ENCODE data around the gene EFEMP1. TPM values are rescaled to one million over a fixed set of nuclear protein-coding genes. Genes with fewer than 3 reads are reported as not detected.

The EFEMP1 gene
- total and polyA plus RNA-seq, 4 donors = 0.65 to 11.5 (median 6.5) TPM

GRCh38 chr2:55906993-55907392, 16.6 kb downstream of the EFEMP1 start:
- no peaks in the 10 kb centered on the region for H3K36me3 ChIP-seq (ENCODE audit: control insufficient read depth in 4 of 4, insufficient read depth in 3 of 4, low read depth in 1 of 4, low read length in 3 of 4)
- TF ChIP-seq TAF1 (conservative IDR thresholded peaks at IDR 0.05) (no peak), NR2F2 (IDR thresholded peaks at IDR 0.05) (no peak), RAD21 (IDR thresholded peaks at IDR 0.05) (no peak), FOXA1 (IDR thresholded peaks at IDR 0.05) (no peak), JUND (IDR thresholded peaks at IDR 0.05) (no peak), HNF4G (IDR thresholded peaks at IDR 0.05) (no peak), SP1 (IDR thresholded peaks at IDR 0.05) (no peak), EGR1 (IDR thresholded peaks at IDR 0.05; ENCODE audit: low read depth in 2 of 2) (no peak), RXRA (IDR thresholded peaks at IDR 0.05) (no peak), ZBTB33 (IDR thresholded peaks at IDR 0.05) (no peak), GABPA (IDR thresholded peaks at IDR 0.05 in 1 of 2, conservative IDR thresholded peaks at IDR 0.05 in 1 of 2) (no peak), FOXA2 (IDR thresholded peaks at IDR 0.05) (no peak)
- TF ChIP-seq, protein P1, sequence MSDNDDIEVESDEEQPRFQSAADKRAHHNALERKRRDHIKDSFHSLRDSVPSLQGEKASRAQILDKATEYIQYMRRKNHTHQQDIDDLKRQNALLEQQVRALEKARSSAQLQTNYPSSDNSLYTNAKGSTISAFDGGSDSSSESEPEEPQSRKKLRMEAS (IDR thresholded peaks at IDR 0.05) = no peak
- TF ChIP-seq, protein P2, sequence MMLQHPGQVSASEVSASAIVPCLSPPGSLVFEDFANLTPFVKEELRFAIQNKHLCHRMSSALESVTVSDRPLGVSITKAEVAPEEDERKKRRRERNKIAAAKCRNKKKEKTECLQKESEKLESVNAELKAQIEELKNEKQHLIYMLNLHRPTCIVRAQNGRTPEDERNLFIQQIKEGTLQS (IDR thresholded peaks at IDR 0.05) = no peak
- TF ChIP-seq, protein P3, sequence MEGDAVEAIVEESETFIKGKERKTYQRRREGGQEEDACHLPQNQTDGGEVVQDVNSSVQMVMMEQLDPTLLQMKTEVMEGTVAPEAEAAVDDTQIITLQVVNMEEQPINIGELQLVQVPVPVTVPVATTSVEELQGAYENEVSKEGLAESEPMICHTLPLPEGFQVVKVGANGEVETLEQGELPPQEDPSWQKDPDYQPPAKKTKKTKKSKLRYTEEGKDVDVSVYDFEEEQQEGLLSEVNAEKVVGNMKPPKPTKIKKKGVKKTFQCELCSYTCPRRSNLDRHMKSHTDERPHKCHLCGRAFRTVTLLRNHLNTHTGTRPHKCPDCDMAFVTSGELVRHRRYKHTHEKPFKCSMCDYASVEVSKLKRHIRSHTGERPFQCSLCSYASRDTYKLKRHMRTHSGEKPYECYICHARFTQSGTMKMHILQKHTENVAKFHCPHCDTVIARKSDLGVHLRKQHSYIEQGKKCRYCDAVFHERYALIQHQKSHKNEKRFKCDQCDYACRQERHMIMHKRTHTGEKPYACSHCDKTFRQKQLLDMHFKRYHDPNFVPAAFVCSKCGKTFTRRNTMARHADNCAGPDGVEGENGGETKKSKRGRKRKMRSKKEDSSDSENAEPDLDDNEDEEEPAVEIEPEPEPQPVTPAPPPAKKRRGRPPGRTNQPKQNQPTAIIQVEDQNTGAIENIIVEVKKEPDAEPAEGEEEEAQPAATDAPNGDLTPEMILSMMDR (IDR thresholded peaks at IDR 0.05; ENCODE audit: low read depth, low read length, missing input control) = no peak
- TF ChIP-seq, protein P4, sequence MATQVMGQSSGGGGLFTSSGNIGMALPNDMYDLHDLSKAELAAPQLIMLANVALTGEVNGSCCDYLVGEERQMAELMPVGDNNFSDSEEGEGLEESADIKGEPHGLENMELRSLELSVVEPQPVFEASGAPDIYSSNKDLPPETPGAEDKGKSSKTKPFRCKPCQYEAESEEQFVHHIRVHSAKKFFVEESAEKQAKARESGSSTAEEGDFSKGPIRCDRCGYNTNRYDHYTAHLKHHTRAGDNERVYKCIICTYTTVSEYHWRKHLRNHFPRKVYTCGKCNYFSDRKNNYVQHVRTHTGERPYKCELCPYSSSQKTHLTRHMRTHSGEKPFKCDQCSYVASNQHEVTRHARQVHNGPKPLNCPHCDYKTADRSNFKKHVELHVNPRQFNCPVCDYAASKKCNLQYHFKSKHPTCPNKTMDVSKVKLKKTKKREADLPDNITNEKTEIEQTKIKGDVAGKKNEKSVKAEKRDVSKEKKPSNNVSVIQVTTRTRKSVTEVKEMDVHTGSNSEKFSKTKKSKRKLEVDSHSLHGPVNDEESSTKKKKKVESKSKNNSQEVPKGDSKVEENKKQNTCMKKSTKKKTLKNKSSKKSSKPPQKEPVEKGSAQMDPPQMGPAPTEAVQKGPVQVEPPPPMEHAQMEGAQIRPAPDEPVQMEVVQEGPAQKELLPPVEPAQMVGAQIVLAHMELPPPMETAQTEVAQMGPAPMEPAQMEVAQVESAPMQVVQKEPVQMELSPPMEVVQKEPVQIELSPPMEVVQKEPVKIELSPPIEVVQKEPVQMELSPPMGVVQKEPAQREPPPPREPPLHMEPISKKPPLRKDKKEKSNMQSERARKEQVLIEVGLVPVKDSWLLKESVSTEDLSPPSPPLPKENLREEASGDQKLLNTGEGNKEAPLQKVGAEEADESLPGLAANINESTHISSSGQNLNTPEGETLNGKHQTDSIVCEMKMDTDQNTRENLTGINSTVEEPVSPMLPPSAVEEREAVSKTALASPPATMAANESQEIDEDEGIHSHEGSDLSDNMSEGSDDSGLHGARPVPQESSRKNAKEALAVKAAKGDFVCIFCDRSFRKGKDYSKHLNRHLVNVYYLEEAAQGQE (IDR thresholded peaks at IDR 0.05) = no peak
- DNase-seq (ENCODE audit: low spot score) = no peak
- H3K9ac ChIP-seq (ENCODE audit: low read depth in 1 of 2, low read length in 2 of 2) = no peak overlapping the region
- peaks cover 0 to 6% (median 3%) of the 10 kb centered on the region in 4 donors for H3K27me3 ChIP-seq (ENCODE audit: control insufficient read depth in 4 of 4, insufficient read depth in 4 of 4, low read length in 3 of 4)
- no peak overlapping the region for H3K4me3 ChIP-seq (ENCODE audit: low read depth in 1 of 3, low read length in 3 of 3)
- WGBS = 65% methylated on average over 1 of the region's 1 CpG
- no peaks in the 10 kb centered on the region for H3K4me1 ChIP-seq (ENCODE audit: control insufficient read depth in 4 of 4, insufficient read depth in 4 of 4, low read length in 3 of 4)
- no peak overlapping the region for H3K27ac ChIP-seq (ENCODE audit: low read depth in 1 of 2, low read length in 2 of 2)
- H3K9me3 ChIP-seq (ENCODE audit: control insufficient read depth in 4 of 4, low read length in 3 of 4) = peaks cover 1 to 6% (median 2%) of the 10 kb centered on the region in 4 donors

DNA sequence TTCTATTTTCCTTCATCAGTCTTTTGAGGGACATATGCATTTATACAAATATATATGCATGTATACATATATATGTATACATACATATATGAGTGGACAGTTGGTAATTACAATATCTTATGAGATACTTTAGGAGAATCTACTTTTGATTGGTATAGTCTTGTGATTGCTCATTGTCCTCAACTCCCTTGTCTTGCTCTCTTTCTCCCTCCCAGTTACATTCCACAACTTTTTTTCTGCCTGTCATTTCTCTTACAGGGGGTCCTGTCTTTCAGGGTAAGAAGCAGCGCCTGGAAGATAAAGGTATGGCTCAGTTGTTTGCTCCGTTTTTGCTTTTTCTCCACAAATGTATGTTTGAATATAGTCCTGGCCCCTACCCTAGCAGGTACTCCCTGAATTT, 19.9 kb downstream of the EFEMP1 start:
- Histone ChIP-seq H3K27me3 (ENCODE audit: control insufficient read depth in 4 of 4, insufficient read depth in 4 of 4, low read length in 3 of 4) (peaks cover 0 to 4% (median 3%) of the 10 kb centered on the region in 4 donors), H3K9me3 (ENCODE audit: control insufficient read depth in 4 of 4, low read length in 3 of 4) (peaks cover 1 to 6% (median 2%) of the 10 kb centered on the region in 4 donors), H3K27ac (ENCODE audit: low read depth in 1 of 2, low read length in 2 of 2) (no peak overlapping the region), H3K4me1 (ENCODE audit: control insufficient read depth in 4 of 4, insufficient read depth in 4 of 4, low read length in 3 of 4) (no peaks in the 10 kb centered on the region), H3K9ac (ENCODE audit: low read depth in 1 of 2, low read length in 2 of 2) (no peak overlapping the region), H3K4me3 (ENCODE audit: low read depth in 1 of 3, low read length in 3 of 3) (no peak overlapping the region), H3K36me3 (ENCODE audit: control insufficient read depth in 4 of 4, insufficient read depth in 3 of 4, low read depth in 1 of 4, low read length in 3 of 4) (no peaks in the 10 kb centered on the region)
- no peak for DNase-seq (ENCODE audit: low spot score)
- WGBS = 81% methylated on average over 2 of the region's 2 CpGs
- TF ChIP-seq, protein P3 (IDR thresholded peaks at IDR 0.05; ENCODE audit: low read depth, low read length, missing input control) = no peak
- TF ChIP-seq GABPA (IDR thresholded peaks at IDR 0.05 in 1 of 2, conservative IDR thresholded peaks at IDR 0.05 in 1 of 2) = no peak
